ENCODE results near the gene TCTN1. TPM values are rescaled to one million over a fixed set of nuclear protein-coding genes. Genes with fewer than 3 reads are reported as not detected.
"Not testable (repeated sequence)": the region's sequence is repeated elsewhere in the genome, so short reads cannot be mapped to it uniquely, and the experiment has no call there.

Gene TCTN1
- total RNA-seq, 1 donor from 2014 or later = 41.0 TPM

DNA sequence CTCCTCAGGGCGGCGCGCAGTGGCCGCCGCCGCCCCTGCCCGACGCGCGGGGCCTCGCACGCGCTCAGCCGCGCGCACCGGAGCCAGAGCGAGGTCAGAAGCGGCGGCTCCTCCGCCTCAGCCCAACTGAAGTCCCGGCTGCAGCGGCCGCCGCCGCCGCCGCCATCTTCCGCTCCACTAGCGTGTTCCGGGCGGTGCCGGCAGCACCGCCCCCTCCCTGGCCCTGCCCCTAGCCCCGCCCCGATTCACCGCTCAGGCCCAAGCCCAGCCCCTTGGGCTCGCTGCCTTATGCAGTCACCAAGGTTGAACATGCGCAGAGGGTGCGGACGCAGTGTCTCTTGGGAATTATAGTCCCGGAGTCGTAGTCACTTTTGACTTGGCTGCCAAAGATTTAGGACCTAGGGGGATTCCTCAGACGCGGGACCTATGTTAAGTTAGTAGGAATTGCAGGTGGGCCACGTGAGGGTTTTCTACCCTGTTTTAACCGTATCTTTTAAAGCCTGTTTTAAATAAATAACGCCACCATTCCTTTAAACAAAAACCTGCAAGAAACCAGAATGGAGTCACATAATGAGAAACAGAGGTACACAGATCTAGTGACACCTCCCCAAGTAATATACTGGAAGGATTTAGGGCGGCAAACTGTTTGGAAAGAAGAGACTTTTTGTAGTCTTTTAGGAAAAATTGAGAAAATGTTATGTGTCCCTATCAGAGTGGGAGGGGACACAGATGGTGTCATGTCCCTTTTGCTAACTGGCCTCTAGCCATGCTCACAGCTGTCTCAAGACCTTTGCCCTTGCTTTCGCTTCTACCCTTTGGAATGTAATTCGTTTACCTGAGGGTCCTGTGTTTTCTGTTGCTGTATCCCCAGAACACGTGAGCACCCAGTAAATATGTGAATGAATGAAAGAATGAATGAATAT lies 30.5 kb upstream of the TCTN1 start, which contains the start of gene PPTC7:
TSS of gene PPTC7 (minus strand) at position 182 of the 923 bp plus-strand sequence. CDS start 287 bp downstream, outside the sequence.
- ATAC-seq (peak; percentile 99), DNase-seq (ENCODE audit: low spot score) (peak; percentile 99)
- intact Hi-C loops (cut with DNase I) = no loop called here

DNA sequence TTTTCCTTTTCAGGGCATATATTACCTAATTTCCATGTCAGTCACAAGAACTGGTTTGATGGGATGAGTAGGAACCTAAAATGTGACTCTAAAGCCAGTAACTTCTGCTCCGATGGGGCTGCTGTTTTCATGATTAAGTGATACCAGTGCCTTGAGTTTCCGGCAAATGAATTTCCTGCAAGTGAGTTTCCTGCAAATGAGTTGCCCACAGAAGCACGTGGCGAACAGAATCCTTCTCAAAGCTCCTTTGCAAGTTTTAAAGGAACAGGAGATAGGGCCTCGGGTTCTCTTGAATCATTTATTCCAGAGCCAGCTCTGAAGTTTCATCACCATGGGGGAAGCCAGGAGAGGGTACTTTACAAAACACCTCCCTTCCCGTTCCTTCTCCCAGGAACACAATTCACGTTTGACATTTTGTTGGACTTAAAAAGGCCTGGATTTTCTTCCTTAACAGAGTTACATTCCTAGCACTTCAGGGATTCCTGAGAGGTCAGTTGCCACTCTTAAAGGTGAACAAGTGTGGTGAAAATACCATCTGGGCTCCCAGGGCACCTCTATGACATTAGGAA lies 28.6 kb upstream of the TCTN1 start:
- intact Hi-C loops (cut with DNase I) = no loop called here
- DNase-seq (ENCODE audit: low spot score) (no peak), ATAC-seq (no peak)

DNA sequence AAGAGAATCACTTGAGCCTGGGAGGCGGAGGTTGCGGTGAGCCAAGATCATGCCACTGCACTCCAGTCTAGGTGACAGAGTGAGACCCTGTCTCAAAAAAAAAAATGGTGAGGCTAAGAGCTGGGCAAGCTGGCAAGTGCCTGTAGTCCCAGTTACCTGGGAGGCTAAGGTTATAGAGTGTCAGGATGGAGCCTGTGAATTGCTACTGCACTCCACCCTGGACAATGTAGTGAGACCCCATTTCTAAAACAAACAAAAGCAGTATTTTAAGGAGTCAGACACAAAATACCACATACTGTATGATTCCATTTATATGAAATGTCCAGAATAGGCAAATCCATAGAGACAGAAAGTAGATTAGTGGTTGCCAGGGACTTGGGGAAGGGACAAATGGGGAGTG lies 26.8 kb upstream of the TCTN1 start:
- intact Hi-C loops (cut with DNase I); DNase-seq (ENCODE audit: low spot score); ATAC-seq: not testable (repeated sequence)

DNA sequence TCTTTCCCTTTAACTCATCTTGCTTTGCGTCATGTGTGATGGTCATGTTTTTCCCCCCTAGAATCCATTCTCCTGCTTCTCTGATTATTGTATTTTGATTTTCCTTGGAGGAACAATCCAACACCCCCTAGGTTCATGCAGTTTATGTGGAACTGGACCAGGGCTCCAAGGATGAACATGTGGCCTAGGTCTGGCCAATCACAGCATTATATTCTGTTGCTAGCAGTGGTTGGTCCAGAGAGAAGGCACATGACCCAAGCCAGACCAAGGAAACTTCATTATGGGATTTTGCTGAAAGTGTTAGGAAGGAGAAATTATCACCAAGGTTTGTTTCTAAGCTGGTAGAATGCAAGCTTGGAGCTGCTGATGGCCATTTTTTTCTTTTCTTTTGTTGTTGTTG lies 23.9 kb upstream of the TCTN1 start:
- DNase-seq (ENCODE audit: low spot score) = no peak
- intact Hi-C loops (cut with DNase I) = loop anchor here (10.0 kb wide), 1 partner anchor 75 kb away; no protein-coding TSS in a partner anchor
- no peak for ATAC-seq

DNA sequence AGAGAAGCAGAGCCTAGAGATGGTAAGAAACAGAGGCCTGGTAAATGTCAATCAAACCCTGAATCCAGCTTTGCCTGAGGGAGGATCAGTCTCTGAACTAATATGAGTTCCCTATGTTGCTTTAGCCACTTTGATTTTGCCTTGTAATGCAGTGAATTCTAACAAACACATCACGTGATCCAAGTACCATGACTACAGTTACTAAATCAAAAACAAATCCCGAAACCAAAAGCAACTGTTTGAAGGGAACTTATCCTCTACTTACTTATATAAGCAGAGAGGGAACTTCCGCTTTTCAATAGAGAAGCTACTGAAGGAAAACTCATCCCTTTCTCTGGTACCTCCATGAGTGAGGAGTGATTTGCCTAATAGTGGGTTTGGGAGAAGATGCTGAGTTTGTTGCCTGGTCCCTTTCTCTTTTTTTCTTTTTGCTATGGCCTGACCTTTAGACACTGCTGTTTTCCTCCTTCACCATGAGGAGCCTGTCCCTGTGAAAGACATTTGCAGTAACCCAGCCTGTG lies 23.1 kb upstream of the TCTN1 start:
- no peak for DNase-seq (ENCODE audit: low spot score)
- peak; percentile 90 for ATAC-seq
- intact Hi-C loops (cut with DNase I) = loop anchor here (10.0 kb wide), 1 partner anchor 76 kb away; no protein-coding TSS in a partner anchor

DNA sequence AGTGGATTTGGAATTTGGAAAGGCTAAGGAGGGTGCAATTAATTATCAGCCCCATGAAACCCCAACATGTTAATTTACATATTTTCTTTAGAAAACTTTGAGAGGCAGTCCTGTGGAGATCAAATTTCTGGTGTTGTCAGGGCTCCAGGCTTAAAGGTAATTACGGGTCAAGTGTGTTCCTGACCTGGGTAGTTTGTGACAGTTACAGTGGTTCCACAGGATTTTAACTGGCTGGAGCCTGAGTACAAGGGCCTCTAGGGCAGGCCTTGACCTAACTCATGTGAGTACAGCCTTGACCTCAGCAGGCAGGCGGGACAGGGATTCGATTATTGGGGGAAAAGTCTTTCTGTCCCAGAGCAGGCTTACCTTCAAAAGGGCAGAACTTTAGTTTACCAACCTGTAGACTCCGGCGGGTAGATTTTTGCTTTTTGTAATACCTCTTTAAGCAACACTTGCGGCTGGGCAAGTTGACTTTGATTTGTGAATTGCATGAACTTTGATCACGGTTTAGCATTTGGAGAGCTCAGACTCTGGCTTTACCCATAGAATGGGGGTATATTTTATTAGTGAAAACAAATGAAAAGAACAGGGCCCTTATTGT lies 22.4 kb upstream of the TCTN1 start:
- peak; percentile 71 for ATAC-seq
- no peak for DNase-seq (ENCODE audit: low spot score)

DNA sequence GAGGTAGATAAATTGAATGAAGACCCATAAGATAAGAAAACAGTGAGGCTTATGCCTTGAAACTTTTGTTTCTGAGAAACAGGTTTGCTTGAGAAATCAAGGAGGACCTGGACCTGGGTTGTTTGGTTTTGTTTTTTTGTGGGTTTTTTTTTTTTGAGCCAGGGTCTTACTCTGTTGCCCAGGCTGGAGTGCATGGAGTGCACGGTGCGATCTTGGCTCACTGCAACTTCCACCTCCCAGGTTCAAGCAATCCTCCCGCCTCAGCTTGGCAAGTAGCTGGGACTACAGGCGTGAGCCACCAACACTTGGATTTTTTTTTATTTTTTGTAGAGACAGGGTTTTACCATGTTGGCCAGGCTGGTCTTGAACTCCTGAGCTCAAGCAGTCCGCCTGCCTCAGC lies 21.9 kb upstream of the TCTN1 start:
- DNase-seq (ENCODE audit: low spot score) (no peak), ATAC-seq (no peak)
- intact Hi-C loops (cut with DNase I) = loop anchor here (10.0 kb wide), 1 partner anchor 77 kb away; no protein-coding TSS in a partner anchor

More for the DNA sequence above, 22.4 kb upstream of the TCTN1 start:
- intact Hi-C loops (cut with DNase I) = loop anchor here (10.0 kb wide), 1 partner anchor 77 kb away; no protein-coding TSS in a partner anchor

DNA sequence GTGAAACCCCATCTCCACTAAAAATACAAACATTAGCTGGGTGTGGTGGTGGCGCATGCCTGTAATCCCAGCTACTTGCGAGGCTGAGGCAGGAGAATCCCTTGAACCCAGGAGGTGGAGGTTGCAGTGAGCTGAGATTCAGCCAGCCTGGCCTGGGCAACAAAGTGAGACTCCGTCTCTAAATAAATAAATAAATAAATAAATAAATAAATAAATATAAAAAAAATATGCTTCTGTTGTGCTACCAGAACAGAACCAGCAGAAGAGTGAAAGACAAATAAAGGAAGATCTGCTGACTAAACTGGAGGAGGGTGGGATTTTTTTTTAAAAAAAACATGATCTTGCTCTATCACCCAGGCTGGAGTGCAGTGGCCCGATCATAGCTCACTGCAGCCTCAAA lies 21.0 kb upstream of the TCTN1 start:
- not testable (repeated sequence) for ATAC-seq; DNase-seq (ENCODE audit: low spot score)
- intact Hi-C loops (cut with DNase I) = loop anchor here (10.0 kb wide), 1 partner anchor 78 kb away; no protein-coding TSS in a partner anchor

DNA sequence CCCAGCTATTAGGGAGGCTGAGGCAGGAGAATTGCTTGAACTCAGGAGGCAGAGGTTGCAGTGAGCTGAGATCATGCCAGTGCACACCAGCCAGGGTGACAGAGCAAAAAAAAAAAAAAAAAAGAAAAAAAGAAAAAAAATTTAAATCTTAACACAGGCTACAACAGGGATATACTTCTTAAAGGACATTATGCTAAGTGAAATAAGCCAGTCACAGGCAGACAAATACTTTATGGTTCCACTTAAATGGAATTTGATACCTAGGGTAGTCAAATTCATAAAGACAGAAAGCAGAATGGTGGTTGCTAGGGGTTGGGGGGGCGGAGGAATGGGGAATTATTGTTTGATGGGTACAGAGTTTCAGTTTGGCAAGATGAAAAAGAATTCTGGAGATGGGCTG lies 16.0 kb upstream of the TCTN1 start:
- intact Hi-C loops (cut with DNase I) = loop anchor here (10.0 kb wide), 1 partner anchor 83 kb away; no protein-coding TSS in a partner anchor
- ATAC-seq (no peak), DNase-seq (ENCODE audit: low spot score) (no peak)

DNA sequence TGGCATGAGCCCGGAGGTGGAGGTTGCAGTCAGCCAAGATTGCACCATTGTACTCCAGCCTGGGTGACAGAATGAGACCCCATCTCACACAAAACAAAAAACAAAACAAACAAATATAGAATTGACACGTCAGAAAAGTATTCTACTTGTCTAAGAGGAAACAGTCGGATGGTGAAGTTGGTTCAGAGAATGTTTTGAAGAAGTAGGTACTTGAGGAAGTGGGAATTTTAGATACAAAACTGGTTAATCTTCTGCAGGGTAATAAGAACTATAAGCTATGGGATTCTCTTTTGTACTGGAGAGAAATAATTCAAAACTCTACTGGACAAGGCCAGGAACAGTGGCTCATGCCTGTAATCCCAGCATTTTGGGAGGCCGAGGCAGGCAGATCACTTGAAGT lies 14.6 kb upstream of the TCTN1 start:
- ATAC-seq = no peak
- DNase-seq (ENCODE audit: low spot score) = no peak
- intact Hi-C loops (cut with DNase I) = loop anchor here (10.0 kb wide), 1 partner anchor 85 kb away; no protein-coding TSS in a partner anchor

DNA sequence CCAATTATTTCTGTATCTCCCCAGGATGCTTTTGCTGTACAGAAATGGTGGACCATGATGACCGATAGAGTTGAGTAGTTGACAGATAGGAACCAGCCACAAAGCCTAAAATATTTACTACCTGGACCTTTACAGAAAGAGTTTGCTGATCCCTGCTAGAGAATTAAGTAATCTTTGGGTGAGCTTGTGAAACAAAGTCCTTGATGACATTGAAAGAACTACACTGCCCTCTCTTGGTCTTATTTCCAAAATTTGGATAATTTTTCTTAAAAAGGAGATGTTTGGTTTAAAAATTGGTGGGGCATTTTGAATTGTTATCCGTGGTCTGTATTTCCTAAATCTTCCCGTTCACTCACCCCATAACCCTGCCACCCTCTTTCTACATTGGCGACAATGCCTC lies 13.7 kb upstream of the TCTN1 start:
- intact Hi-C loops (cut with DNase I) = no loop called here
- DNase-seq (ENCODE audit: low spot score) (no peak), ATAC-seq (peak; percentile 61)

DNA sequence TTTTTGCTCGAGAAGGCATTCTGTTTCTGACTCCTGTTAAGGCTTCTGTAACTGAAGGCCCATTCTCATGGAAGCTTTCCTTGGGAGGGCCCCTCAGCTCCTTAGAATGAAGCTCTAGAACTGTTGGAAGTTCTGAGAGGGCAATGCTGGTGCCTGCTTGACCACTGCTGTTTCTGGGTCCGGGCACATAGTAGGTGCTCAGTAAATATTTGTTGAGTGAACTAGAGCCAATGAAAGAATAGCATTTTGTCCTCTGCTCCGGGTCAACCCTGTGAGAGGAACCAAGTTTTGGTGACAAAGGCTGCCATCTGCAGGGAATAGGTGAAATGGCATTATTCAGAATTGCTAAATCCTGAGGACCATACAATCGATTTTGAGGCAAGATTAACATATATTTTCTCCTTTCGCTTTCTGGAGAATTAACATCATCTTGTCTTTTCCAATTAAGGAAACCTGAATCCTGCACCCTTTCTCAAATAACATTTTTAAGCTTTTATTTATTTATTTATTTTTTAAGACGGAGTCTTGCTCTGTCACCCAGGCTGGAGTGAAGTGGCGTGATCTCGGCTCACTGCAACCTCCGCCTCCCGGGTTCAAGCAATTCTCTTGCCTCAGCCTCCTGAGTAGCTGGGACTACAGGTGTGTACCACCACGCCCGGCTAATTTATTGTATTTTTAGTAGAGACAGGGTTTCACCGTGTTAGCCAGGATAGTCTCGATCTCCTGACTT lies 11.7 kb upstream of the TCTN1 start:
- DNase-seq (ENCODE audit: low spot score); intact Hi-C loops (cut with DNase I): not testable (repeated sequence)
- ATAC-seq = peak; percentile 64

DNA sequence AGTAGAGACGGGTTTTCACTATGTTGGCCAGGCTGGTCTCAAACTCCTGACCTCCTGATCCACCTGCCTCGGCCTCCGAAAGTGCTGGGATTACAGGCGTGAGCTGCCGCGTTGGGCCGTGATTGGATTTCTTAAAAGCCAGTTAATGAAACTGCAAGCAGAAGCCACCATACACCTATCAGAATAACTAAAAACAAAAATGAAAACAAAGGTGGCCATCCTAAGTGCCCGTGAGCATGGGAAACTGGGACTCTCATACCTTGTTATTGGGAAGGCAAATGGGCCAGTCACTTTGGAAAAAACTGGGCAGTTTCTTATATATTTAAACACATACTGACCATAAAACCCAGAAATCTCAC lies 7.7 kb upstream of the TCTN1 start:
- DNase-seq (ENCODE audit: low spot score) (no peak), ATAC-seq (no peak)
- intact Hi-C loops (cut with DNase I) = no loop called here

DNA sequence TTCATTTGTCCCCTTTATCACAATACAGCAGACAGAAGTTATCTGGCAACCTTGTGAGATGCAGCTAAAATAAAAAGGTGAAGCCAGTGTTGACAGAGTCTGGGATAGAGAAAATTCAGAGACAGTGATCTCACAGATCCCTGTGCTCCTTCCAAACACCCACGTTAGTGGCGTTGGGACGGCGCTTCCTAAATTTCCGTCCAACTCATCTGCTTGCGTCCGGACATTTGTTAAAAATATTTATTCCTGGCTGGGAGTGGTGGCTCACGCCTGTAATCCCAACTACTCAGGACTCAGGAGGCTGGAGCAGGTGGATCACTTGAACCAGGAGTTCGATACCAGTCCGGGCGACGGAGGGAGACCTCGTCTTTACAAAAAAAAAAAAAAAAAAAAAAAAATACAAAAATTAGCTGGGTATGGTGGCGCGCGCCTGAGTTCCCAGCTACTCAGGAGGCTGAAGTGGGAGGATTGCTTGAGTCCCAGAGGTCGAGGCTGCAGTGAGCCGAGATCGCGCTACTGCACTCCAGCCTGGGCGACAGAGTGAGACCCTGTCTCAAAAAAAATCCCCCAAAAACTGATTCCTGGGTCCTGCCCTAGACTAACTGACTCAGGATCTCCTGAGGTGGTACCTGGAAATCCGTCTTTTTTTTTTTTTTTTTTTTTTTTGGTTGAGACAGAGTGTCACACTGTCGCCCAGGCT lies 708 bp upstream of the TCTN1 start:
- intact Hi-C loops (cut with DNase I) = loop anchor here (10.0 kb wide), 1 partner anchor 168 kb away; no protein-coding TSS in a partner anchor
- DNase-seq (ENCODE audit: low spot score) (no peak), ATAC-seq (peak; percentile 6)

DNA sequence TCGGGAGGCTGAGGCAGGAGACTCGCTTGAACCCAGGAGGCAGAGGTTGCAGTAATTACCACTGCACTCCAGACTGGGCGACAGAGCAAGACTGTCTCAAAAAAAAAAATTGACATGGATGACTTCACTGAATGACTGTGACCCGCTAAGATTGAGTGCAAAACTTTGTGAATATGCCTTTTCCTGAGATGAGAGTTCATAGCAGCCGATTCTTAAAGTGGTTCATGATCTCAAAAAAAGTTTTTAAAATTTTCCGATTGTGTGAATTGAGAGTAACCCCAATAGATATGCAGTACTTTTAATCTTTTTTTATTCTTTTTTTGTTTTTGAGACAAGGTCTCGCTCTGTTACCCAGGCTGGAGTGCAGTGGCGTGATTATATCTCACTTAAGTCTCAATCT lies 1.2 kb downstream of the TCTN1 start:
- ATAC-seq (no peak), DNase-seq (ENCODE audit: low spot score) (no peak)
- intact Hi-C loops (cut with DNase I) = loop anchor here (10.0 kb wide), 1 partner anchor 170 kb away; no protein-coding TSS in a partner anchor

DNA sequence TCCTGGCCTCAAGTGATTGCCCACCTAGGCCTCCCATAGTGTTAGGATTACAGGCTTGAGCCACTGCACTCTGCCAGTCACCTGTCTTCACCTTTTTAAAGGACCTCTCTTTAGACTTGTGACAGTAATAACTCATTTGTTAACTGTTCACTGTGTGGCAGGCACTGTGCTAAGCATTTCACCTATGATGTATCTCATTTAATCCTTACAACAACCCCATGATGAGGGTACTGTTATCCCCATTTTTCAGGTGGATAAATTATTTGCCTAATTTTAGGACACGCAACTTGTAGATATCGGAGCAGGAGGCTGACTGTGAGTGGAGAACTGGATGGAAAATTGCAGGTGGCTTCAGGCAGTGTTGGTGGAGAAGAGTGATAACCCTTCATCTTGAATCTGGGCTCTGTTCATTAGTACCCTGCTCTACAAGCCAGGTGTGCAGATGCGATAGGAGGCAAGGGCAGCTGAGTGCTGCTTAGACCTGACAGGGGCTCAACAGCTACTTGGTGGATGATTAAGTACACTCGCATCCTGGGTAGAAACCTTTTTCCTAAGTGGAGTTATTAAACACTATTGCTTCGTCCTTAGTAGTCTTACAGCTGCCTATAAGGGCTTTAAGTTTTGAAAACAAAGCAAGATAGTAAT lies 2.7 kb downstream of the TCTN1 start:
- intact Hi-C loops (cut with DNase I) = loop anchor here (10.0 kb wide), 1 partner anchor 172 kb away; no protein-coding TSS in a partner anchor
- ATAC-seq = no peak
- no peak for DNase-seq (ENCODE audit: low spot score)

DNA sequence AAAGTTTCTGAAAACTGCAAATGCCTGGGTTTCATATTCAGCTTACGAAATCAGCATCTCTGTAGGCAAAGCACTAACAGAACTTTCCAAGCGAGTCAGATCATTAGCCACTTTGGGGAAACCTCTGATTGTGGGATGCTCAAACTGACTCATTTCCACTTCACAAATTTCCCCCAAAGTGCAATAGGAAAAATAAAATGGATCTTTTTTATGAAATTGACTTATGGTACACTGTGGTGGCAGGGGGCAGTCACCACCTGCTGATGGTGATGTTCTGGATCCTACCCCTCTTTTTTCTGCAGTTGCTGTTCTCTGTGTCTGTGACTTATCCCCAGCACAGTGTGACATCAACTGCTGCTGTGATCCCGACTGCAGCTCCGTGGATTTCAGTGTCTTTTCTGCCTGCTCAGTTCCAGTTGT lies 5.6 kb downstream of the TCTN1 start:
- DNase-seq (ENCODE audit: low spot score) (no peak), ATAC-seq (no peak)
- intact Hi-C loops (cut with DNase I) = loop anchor here (10.0 kb wide), 1 partner anchor 175 kb away; no protein-coding TSS in a partner anchor

All from sciatic nerve (tissue), 2 donors.